ENCODE data around the gene PGA4. TPM values are rescaled to one million over a fixed set of nuclear protein-coding genes. Genes with fewer than 3 reads are reported as not detected.

Gene PGA4
- total RNA-seq, 1 donor from 2014 or later: not detected

DNA sequence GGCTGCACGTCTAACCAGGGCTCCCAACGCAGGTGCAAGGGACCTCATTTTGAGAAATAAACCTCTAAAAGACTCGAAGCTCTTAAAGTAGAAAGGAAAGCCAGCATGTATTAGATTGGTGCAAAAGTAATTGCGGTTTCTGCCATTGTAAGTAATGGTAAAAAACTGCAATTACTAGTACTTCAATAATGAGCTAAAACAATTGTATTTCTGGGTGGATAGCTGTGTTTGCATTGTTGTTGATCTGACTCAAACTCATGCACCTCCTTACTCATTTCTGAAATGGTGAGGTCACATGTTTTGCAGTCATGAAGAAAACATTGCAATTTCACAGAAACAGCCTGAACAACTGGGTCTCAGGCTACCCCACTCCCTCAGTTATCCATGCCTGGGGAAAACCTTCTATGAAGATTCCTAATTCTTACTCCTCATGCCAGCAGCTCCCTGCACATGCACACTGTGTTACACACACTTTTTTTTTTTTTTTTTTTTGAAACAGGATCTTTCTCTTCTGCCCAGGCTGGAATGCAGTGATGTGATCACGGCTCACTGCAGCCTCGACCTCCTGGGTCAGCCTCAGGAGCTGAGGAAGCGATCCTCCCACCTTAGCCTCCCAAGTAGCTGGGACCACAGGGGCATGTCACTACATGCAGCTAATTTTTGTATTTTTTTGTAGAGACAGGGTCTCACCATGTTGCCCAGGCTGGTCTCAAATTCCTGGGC lies 48.4 kb downstream of the PGA4 start:
- DNase-seq (ENCODE audit: low spot score): no peak
- intact Hi-C loops (cut with DNase I): no loop called here

DNA sequence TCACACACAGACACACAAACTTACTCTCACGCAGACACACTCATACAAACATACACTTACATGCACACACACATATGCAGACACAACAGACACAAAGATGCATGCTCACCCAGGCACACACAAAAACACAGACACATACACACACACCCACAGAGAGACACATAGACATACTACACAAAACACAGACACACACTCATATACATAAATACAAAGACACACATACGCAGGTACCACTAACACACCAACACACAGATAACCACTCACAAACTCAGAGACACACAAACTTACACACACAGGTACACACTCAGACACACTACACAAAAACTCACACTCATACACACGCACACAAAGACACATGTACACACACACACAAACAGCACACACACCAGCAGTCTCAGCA lies 50.6 kb downstream of the PGA4 start:
- no peak for DNase-seq (ENCODE audit: low spot score)
- intact Hi-C loops (cut with DNase I): no loop called here

DNA sequence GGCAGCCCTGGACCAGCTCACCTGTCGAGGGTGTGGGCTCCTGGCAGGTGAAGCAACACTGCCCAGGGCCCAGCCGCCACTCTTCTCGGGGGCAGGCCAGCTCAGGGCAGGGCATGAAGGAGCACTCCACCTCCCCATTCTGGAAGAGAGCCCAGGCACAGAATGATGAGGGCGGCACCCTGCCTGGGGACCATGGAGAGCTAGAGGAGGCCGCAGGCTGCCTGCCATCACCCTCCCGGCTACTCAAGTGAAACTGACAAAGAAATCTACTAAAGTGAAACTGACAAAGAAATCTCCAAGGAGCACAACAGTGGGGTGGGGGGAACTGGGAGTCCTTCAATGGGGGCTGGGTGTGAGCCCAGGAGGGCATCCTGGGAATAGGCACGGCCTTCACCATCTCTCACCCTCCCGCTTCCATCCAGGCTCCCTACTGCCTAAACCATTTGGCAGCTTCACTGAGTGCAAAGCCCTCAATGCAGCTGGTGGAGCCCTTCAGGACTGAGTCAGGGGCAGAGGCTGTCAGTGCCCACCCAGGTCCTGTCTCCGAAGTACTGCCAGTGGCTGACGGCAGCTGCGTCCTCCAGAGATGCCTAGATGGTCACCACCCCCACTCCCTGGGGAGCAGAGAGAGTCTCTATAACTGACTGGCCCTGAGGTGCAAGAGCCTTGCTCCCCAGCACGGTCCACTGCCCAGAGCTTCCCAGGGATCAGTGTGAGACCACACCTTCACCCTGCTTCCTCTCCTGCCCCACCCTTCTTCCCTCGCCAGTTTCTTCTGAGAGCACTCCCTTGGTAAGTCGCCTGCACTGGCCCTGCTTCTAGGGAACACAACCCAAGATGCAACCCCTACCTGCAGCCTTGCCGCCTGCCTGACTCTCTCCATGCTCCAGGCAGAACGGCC lies 51.3 kb downstream of the PGA4 start:
- no peak for DNase-seq (ENCODE audit: low spot score)
- intact Hi-C loops (cut with DNase I): no loop called here

DNA sequence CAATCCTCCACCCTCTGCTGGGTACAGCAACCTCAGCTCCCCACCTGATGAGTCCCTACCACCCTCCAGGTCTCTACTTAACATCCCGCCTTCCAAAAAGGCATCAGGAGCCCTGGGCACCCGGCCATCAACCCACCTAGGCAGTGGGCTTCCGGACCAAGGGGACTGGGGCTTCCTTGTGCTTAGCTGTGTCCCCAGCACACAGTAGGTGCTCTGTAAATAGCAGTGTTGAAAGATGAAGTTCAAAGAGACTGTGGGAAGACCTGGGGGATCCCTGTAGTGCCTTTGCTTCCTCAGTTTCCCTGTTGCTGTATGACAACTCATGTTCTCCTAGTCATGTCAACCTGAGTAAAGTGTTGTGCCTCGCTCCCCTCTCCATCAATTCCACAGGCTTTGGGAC lies 51.9 kb downstream of the PGA4 start:
- intact Hi-C loops (cut with DNase I): no loop called here
- no peak for DNase-seq (ENCODE audit: low spot score)

DNA sequence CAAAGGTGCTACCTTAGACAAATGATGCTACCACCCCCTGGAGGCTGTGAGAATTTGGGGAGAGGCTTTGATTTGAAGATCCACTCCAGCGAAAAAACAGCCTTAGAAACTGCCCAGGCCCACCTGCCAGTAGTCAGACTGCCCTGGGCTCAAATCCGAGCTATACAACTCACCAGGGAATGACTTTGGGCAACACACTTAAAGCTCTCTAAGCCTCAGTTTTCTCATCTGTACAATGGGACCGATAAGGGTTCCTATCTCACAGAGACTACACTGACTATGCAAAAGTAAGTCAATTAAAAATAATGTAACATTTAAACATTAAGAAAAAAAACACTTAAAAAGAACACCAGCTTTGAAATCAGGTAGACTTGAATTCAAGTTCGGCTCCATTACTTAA lies 53.0 kb downstream of the PGA4 start:
- DNase-seq (ENCODE audit: low spot score): no peak
- intact Hi-C loops (cut with DNase I): no loop called here

DNA sequence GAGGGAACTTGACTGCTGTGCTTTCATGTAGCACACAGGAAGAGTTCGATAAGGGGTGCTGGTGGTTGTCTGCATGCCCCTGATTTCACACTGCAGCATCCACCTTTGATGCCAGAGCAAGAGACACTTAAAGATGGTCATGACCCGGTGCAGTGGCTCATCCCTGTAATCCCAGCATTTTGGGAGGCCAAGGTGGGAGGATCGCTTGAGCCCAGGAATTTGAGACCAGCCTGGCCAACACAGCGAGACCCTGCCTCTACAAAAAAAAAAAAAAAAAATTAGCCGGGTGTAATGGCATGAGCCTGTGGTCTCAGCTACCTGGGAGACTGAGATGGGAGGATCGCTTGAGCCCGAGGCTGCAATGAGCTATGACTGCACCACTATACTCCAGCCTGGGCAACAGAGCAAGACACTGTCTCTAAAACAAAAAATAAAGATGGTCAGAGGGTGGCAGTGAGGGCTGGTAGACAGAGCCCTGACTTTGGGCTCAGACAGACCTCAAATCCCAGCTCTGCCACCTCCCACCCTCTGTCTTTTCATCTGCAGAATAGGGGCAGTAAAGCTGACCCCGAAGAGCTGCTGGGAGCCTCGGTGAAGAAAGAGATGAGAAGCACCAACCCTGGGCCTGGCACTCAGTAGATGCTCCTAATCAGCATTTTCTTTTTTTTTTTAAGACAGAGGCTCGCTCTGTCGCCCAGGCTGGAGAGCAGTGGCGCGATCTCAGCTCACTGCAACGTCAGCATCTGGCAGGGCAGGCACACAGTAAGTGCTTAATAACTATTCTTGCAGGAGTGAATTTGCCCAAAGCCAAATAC lies 55.2 kb downstream of the PGA4 start:
- intact Hi-C loops (cut with DNase I): no loop called here

DNA sequence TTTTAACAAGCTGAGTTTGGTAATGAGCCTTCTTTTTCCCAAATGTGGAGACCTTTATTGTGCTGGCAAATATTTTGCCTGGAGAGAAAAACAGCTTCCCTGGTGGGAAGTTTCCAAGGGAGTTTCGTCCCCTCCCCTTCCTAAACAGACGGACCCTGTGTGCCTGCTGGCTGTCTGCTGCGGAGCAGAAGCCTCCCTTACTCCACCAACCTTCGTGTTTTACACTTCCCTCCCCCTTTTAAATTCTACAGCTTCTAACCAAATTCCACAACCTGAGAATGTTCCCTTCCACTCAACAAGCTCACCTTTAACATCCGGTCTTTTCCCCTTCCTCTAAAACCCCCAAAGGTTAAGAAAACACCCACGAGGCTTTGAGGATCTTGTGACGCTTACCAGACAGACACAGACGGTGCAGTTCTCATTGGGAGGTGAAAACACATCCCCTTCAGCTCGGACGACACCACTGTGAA lies 55.9 kb downstream of the PGA4 start:
- intact Hi-C loops (cut with DNase I): no loop called here
- no peak for DNase-seq (ENCODE audit: low spot score)

More for the DNA sequence above, 55.2 kb downstream of the PGA4 start:
- no peak for DNase-seq (ENCODE audit: low spot score)

DNA sequence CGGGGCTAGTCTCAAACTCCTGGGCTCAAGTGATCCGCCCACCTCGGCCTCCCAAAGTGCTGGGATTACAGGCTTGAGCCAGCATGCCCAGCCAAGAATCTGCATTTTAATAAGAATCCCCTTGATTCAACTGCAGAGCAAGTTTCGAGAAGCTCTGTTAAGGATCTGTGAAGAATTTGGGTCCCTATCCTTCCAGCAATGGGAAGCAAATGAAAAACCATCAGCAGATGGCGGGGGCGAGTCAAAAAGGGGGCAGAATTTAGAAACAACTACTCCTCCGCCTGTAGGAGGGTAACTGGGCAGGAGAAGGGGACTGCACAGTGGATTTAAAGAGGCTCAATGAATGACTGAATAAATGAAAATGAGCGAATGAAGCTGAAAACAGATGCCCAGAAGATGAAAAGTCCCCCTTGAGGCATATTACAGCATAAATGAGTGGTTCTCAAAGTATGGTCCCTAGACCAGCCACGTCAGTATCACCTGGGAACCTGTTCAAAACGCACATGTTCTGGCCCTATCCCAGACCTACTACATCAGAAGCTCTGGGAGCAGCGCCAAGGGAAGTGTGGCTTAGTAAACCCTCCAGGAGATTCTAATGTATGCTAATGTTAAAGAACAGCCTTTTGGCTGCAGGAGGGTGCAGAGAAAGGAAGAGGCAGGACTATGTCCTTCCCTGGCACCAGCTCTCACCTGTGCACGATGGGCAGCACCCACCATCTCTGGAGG lies 58.0 kb downstream of the PGA4 start:
- DNase-seq (ENCODE audit: low spot score): no peak
- intact Hi-C loops (cut with DNase I): no loop called here

DNA sequence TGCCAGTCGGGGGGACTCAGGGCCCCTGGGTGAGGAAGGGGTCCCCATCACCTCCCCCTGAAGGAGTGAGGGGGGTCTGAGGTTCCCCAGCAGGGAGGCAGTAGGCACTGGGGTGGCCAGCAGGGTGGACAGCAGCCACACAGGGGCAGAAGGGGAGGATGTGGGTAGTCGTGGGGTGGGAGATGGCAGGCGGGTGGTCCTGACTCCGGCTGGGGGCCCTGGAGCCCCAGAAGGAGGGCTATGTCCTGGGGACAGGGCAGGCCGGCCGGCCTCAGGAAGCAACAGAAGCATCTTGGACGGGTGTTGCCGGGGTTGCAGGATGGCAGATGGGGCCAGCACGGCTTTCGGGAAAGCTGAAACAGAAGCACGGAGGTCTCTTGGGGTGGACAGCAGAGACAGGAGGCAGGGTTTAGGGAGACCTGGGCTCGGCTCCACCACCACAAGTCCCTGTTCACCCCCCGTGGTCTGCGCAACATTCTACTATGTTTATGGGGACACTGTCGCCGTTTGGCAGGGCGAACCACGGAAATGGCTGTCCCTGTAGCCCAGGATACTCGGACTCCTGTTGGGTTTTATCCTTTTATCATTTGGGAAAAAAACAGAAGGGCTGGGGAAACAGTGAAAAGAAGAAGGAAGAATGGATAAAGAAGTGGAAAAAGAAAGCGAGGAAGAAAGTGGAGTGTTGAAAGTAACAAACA lies 58.9 kb downstream of the PGA4 start:
- intact Hi-C loops (cut with DNase I): no loop called here
- no peak for DNase-seq (ENCODE audit: low spot score)

Other genes starting within 250 kb of the PGA4 start
- not detected for gene CD5, start 119.9 kb upstream of the PGA4 start, total RNA-seq
- 19.6 TPM for gene VPS37C, start 60.9 kb upstream of the PGA4 start, total RNA-seq
- gene PGA3, start 18.8 kb upstream of the PGA4 start, total RNA-seq: 0.24 TPM
- not detected for gene PGA5, start 18.8 kb downstream of the PGA4 start, total RNA-seq
- 0.59 TPM for gene VWCE, start 73.0 kb downstream of the PGA4 start, total RNA-seq
- gene DDB1, start 110.8 kb downstream of the PGA4 start, total RNA-seq: 125 TPM
- gene TKFC, start 110.9 kb downstream of the PGA4 start, total RNA-seq: 21.9 TPM
- gene CYB561A3, start 139.5 kb downstream of the PGA4 start, total RNA-seq: 11.2 TPM
- 17.9 TPM for gene TMEM138, start 140.0 kb downstream of the PGA4 start, total RNA-seq
- 6.3 TPM for gene TMEM216, start 170.2 kb downstream of the PGA4 start, total RNA-seq
- 40.1 TPM for gene CPSF7, start 207.6 kb downstream of the PGA4 start, total RNA-seq
- 27.9 TPM for gene SDHAF2, start 207.8 kb downstream of the PGA4 start, total RNA-seq

Data from cardiac septum (tissue), 1 donor.